HCT116 (cell line): ENCODE measurements around the gene RNF31. TPM values are rescaled to one million over a fixed set of nuclear protein-coding genes. Genes with fewer than 3 reads are reported as not detected.

Experiments
- ATAC-seq: fragments of 200-7000 bp; cut with Tn5 transposase; 2 replicates; pipeline ENCODE4 v1.9.1; 2020; ENCODE audit warnings: mild to moderate bottlenecking, moderate library complexity
- BruUV-seq: library from RNA; stranded (reverse); fragments of 400-500 nt; replicated peaks from 2 replicates; lab custom pipeline; 2021; lab: Mats Ljungman, UMichigan
- CTCF ChIA-PET: fragments of 300-600 bp; sonication (Branson Sonifier 250); formaldehyde crosslinking; loops from one replicate; lab custom pipeline; 2021; ENCODE audit warnings: antibody characterized with exemption; lab: Charles Lee
- POLR2A ChIA-PET: fragments of 300-600, 350-600 bp; sonication (Branson Sonifier 250); formaldehyde crosslinking; loops from one replicate; lab custom pipeline; 2021; ENCODE audit warnings: antibody characterized with exemption; lab: Charles Lee
- RAD21 ChIA-PET, 2 experiments: fragments of 300-600 bp; sonication (Branson Sonifier 250); formaldehyde crosslinking; loops; one replicate each; lab custom pipeline; 2023; ENCODE audit warnings: low total read pairs in 2 of 2; ENCODE audit not compliant: uncharacterized antibody in 2 of 2, unreplicated experiment in 2 of 2, low non-redundant PET in 1 of 2; lab: Charles Lee
- DNase-seq: peaks from one replicate; pipeline ENCODE4 v3.0.0-alpha.2; 2010; ENCODE audit warnings: low read depth, low spot score
- H2AFZ ChIP-seq: fragments of 200-600 bp; shearing (Covaris generic), sonication (generic); 2 replicates; pipeline ENCODE4 v1.6.1; 2017; ENCODE audit warnings: low read depth, mixed run types, mixed read lengths, antibody characterized with exemption, low read length; ENCODE audit not compliant: poor library complexity, severe bottlenecking
- H3K27ac ChIP-seq: 2 replicates; pipeline ENCODE4 v1.5.1; 2012; ENCODE audit warnings: low read depth, low read length
- H3K27me3 ChIP-seq: fragments of 200-600 bp; sonication (generic); 2 replicates; pipeline ENCODE4 v1.6.1; 2016; ENCODE audit warnings: mixed run types, low read length, mixed read lengths; ENCODE audit not compliant: insufficient read depth
- H3K36me3 ChIP-seq, 2 experiments: fragments of 200-500 bp in 1 of 2; fragments of 200-600 bp in 1 of 2; sonication (Bioruptor generic) in 1 of 2; sonication (generic) in 1 of 2; 2 replicates each; pipeline versions ENCODE4 v1.5.1 to v1.6.1; 2014 to 2016; ENCODE audit warnings: low read length in 2 of 2, inconsistent platforms in 1 of 2, mixed read lengths in 1 of 2, mixed run types in 1 of 2; ENCODE audit not compliant: insufficient read depth in 2 of 2, control insufficient read depth in 1 of 2
- H3K4me1 ChIP-seq, 2 experiments: fragments of 200-600 bp in 1 of 2; sonication (generic) in 1 of 2; 2 replicates each; pipeline versions ENCODE4 v1.5.1 to v1.6.1; 2012 to 2017; ENCODE audit warnings: low read length in 2 of 2, inconsistent platforms in 1 of 2, mild to moderate bottlenecking in 1 of 2, mixed read lengths in 1 of 2, mixed run types in 1 of 2, moderate library complexity in 1 of 2; ENCODE audit not compliant: insufficient read depth in 2 of 2, control insufficient read depth in 1 of 2
- H3K4me2 ChIP-seq: fragments of 200-600 bp; sonication (generic); 2 replicates; pipeline ENCODE4 v1.6.1; 2017; ENCODE audit warnings: mixed run types, low read length, mixed read lengths
- H3K4me3 ChIP-seq, 2 experiments: fragments of 200-600 bp in 1 of 2; sonication (generic) in 1 of 2; replicated peaks in 1 of 2; 2 replicates each; pipeline ENCODE4 v1.5.1; 2011 to 2016; ENCODE audit warnings: low read length in 2 of 2, control low read depth in 1 of 2, low read depth in 1 of 2, mild to moderate bottlenecking in 1 of 2, mixed read lengths in 1 of 2, mixed run types in 1 of 2
- H3K79me2 ChIP-seq: fragments of 200-600 bp; sonication (generic); 2 replicates; pipeline ENCODE4 v1.6.1; 2017; ENCODE audit warnings: mild to moderate bottlenecking, mixed run types, low read length, moderate library complexity, mixed read lengths; ENCODE audit not compliant: insufficient read depth
- H3K9ac ChIP-seq: fragments of 200-600 bp; sonication (generic); 2 replicates; pipeline ENCODE4 v1.6.1; 2016; ENCODE audit warnings: low read length, mixed read lengths
- H3K9me2 ChIP-seq: fragments of 200-600 bp; sonication (generic), shearing (Covaris generic); 2 replicates; pipeline ENCODE4 v1.6.1; 2017; ENCODE audit warnings: mixed run types, mild to moderate bottlenecking, moderate library complexity; ENCODE audit not compliant: insufficient read depth
- H3K9me3 ChIP-seq, 2 experiments: fragments of 200-500 bp in 1 of 2; fragments of 200-600 bp in 1 of 2; sonication (Bioruptor generic) in 1 of 2; sonication (generic) in 1 of 2; 2 replicates each; pipeline ENCODE4 v1.6.1; 2014 to 2017; ENCODE audit warnings: low read length in 2 of 2, mixed read lengths in 2 of 2, inconsistent platforms in 1 of 2, low read depth in 1 of 2, mild to moderate bottlenecking in 1 of 2, mixed run types in 1 of 2, moderate library complexity in 1 of 2; ENCODE audit not compliant: control insufficient read depth in 1 of 2, insufficient read depth in 1 of 2
- H4K20me1 ChIP-seq: fragments of 200-600 bp; sonication (generic), shearing (Covaris generic); 2 replicates; pipeline ENCODE4 v1.6.1; 2017; ENCODE audit warnings: mixed run types, mild to moderate bottlenecking, moderate library complexity; ENCODE audit not compliant: insufficient read depth
- CBX3 ChIP-seq: IDR thresholded peaks from 2 replicates; pipeline ENCODE4 v1.6.1; 2012; ENCODE audit warnings: low read depth
- CEBPB ChIP-seq: IDR thresholded peaks from 2 replicates; pipeline ENCODE4 v1.6.1; 2012; ENCODE audit warnings: low read depth
- EGR1 ChIP-seq: IDR thresholded peaks from 2 replicates; pipeline ENCODE4 v1.6.1; 2012; ENCODE audit warnings: low read depth
- EZH2phosphoT487 ChIP-seq: fragments of 200-600 bp; IDR thresholded peaks from 2 replicates; pipeline ENCODE4 v1.6.1; 2018; ENCODE audit warnings: antibody characterized with exemption, borderline replicate concordance
- FOSL1 ChIP-seq: IDR thresholded peaks from 2 replicates; pipeline ENCODE4 v1.6.1; 2012; ENCODE audit warnings: low read depth
- JUND ChIP-seq: IDR thresholded peaks from 2 replicates; pipeline ENCODE4 v1.6.1; 2012
- MAX ChIP-seq: IDR thresholded peaks from 2 replicates; pipeline ENCODE4 v1.6.1; 2012
- POLR2A ChIP-seq: IDR thresholded peaks from 2 replicates; pipeline ENCODE4 v1.7.0; 2011; ENCODE audit warnings: borderline replicate concordance; ENCODE audit not compliant: insufficient read depth, insufficient read length; ENCODE audit errors: extremely low read depth
- SIN3A ChIP-seq: IDR thresholded peaks from 2 replicates; pipeline ENCODE4 v1.6.1; 2012; ENCODE audit warnings: low read depth
- SP1 ChIP-seq: IDR thresholded peaks from 2 replicates; pipeline ENCODE4 v1.6.1; 2012; ENCODE audit warnings: low read depth
- SRF ChIP-seq: IDR thresholded peaks from 2 replicates; pipeline ENCODE4 v1.6.1; 2012; ENCODE audit warnings: low read depth
- YY1 ChIP-seq: IDR thresholded peaks from 2 replicates; pipeline ENCODE4 v1.6.1; 2011; ENCODE audit warnings: low read length, low read depth, moderate library complexity, mild to moderate bottlenecking; ENCODE audit not compliant: insufficient replicate concordance; ENCODE audit errors: extremely low read depth
- ZFX ChIP-seq: fragments of 450-650 bp; IDR thresholded peaks from 2 replicates; pipeline ENCODE4 v1.6.1; 2017
- ZNF274 ChIP-seq: fragments of 200-500 bp; sonication (Bioruptor generic); IDR thresholded peaks from 2 replicates; pipeline ENCODE4 v1.6.1; 2014; ENCODE audit warnings: mild to moderate bottlenecking, low read depth, low read length, inconsistent platforms
- intact Hi-C: fragments of 100-400 bp; cut with micrococcal nuclease; formaldehyde crosslinking; loops from 2 replicates; pipeline ENCODE4 v1.10.0; 2022
- total RNA-seq: library from RNA; stranded (reverse); gene quantifications from one replicate; pipeline ENCODE4 v1.2.1, GENCODE V29; 2021; ENCODE audit not compliant: unreplicated experiment
- TF ChIP-seq, protein P1 (sequence below): IDR thresholded peaks from 2 replicates; pipeline ENCODE4 v1.6.1; 2012; ENCODE audit warnings: low read depth
- TF ChIP-seq, protein P2 (sequence below): IDR thresholded peaks from 2 replicates; pipeline ENCODE4 v1.6.1; 2011; ENCODE audit warnings: mild to moderate bottlenecking, low read length, moderate library complexity; ENCODE audit not compliant: insufficient replicate concordance; ENCODE audit errors: extremely low read depth
- TF ChIP-seq, protein P3 (sequence below): IDR thresholded peaks from 2 replicates; pipeline ENCODE4 v1.6.1; 2012
- TF ChIP-seq, protein P4 (sequence below), 3 experiments: fragments of 200-600 bp in 1 of 3; sonication (generic) in 1 of 3; IDR thresholded peaks in 2 of 3; conservative IDR thresholded peaks in 1 of 3; 2 replicates each; pipeline ENCODE4 v1.5.1; 2012 to 2017; ENCODE audit warnings: low read depth in 2 of 3, low read length in 2 of 3, antibody characterized with exemption in 1 of 3, borderline replicate concordance in 1 of 3, control low read depth in 1 of 3, mild to moderate bottlenecking in 1 of 3, mixed read lengths in 1 of 3, mixed run types in 1 of 3, moderate library complexity in 1 of 3; ENCODE audit not compliant: insufficient read depth in 1 of 3

Gene RNF31
- total RNA-seq, 1 experiment from 2014 or later: 78.0 TPM

DNA sequence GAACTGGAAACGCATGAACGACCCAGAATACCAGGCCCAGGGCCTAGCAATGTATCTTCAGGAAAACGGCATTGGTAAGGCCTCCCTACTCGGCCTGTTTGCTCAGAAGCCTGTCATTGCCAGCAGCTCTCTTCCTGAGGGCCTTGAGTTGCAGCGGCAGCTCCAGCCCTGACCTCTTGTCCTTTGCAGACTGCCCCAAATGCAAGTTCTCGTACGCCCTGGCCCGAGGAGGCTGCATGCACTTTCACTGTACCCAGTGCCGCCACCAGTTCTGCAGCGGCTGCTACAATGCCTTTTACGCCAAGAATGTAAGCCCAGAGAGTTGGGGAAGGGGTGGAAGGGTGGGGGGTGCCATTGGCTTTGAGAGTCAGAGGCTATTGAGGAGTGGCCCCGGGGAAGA is 10.0 kb downstream of the RNF31 start:
- Histone ChIP-seq H3K4me3 (no peak overlapping the region), H3K27ac (no peak overlapping the region), H2AFZ (no peak overlapping the region), H3K9me2 (no peaks in the 10 kb centered on the region), H3K27me3 (no peaks in the 10 kb centered on the region), H3K9me3 (no peaks in the 10 kb centered on the region), H3K4me1 (peaks cover 15 to 21% of the 10 kb centered on the region in 2 experiments), H3K36me3 (peaks cover 25 to 43% of the 10 kb centered on the region in 2 experiments; a peak in 3 of 4 replicates), H3K4me2 (no peak overlapping the region), H3K9ac (no peak overlapping the region), H3K79me2 (no peaks in the 10 kb centered on the region), H4K20me1 (no peaks in the 10 kb centered on the region)
- POLR2A ChIA-PET: no interaction called here
- TF ChIP-seq, protein P1, sequence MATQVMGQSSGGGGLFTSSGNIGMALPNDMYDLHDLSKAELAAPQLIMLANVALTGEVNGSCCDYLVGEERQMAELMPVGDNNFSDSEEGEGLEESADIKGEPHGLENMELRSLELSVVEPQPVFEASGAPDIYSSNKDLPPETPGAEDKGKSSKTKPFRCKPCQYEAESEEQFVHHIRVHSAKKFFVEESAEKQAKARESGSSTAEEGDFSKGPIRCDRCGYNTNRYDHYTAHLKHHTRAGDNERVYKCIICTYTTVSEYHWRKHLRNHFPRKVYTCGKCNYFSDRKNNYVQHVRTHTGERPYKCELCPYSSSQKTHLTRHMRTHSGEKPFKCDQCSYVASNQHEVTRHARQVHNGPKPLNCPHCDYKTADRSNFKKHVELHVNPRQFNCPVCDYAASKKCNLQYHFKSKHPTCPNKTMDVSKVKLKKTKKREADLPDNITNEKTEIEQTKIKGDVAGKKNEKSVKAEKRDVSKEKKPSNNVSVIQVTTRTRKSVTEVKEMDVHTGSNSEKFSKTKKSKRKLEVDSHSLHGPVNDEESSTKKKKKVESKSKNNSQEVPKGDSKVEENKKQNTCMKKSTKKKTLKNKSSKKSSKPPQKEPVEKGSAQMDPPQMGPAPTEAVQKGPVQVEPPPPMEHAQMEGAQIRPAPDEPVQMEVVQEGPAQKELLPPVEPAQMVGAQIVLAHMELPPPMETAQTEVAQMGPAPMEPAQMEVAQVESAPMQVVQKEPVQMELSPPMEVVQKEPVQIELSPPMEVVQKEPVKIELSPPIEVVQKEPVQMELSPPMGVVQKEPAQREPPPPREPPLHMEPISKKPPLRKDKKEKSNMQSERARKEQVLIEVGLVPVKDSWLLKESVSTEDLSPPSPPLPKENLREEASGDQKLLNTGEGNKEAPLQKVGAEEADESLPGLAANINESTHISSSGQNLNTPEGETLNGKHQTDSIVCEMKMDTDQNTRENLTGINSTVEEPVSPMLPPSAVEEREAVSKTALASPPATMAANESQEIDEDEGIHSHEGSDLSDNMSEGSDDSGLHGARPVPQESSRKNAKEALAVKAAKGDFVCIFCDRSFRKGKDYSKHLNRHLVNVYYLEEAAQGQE: no peak
- TF ChIP-seq ZFX (no peak), CBX3 (no peak), JUND (no peak), SP1 (no peak), YY1 (no peak), POLR2A (no peak), CEBPB (no peak), MAX (no peak), FOSL1 (no peak), SIN3A (no peak), SRF (no peak), EGR1 (no peak), ZNF274 (no peak), EZH2phosphoT487 (no peak)
- TF ChIP-seq, protein P2, sequence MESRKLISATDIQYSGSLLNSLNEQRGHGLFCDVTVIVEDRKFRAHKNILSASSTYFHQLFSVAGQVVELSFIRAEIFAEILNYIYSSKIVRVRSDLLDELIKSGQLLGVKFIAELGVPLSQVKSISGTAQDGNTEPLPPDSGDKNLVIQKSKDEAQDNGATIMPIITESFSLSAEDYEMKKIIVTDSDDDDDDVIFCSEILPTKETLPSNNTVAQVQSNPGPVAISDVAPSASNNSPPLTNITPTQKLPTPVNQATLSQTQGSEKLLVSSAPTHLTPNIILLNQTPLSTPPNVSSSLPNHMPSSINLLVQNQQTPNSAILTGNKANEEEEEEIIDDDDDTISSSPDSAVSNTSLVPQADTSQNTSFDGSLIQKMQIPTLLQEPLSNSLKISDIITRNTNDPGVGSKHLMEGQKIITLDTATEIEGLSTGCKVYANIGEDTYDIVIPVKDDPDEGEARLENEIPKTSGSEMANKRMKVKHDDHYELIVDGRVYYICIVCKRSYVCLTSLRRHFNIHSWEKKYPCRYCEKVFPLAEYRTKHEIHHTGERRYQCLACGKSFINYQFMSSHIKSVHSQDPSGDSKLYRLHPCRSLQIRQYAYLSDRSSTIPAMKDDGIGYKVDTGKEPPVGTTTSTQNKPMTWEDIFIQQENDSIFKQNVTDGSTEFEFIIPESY: no peak
- TF ChIP-seq, protein P3, sequence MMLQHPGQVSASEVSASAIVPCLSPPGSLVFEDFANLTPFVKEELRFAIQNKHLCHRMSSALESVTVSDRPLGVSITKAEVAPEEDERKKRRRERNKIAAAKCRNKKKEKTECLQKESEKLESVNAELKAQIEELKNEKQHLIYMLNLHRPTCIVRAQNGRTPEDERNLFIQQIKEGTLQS: no peak
- TF ChIP-seq, protein P4, sequence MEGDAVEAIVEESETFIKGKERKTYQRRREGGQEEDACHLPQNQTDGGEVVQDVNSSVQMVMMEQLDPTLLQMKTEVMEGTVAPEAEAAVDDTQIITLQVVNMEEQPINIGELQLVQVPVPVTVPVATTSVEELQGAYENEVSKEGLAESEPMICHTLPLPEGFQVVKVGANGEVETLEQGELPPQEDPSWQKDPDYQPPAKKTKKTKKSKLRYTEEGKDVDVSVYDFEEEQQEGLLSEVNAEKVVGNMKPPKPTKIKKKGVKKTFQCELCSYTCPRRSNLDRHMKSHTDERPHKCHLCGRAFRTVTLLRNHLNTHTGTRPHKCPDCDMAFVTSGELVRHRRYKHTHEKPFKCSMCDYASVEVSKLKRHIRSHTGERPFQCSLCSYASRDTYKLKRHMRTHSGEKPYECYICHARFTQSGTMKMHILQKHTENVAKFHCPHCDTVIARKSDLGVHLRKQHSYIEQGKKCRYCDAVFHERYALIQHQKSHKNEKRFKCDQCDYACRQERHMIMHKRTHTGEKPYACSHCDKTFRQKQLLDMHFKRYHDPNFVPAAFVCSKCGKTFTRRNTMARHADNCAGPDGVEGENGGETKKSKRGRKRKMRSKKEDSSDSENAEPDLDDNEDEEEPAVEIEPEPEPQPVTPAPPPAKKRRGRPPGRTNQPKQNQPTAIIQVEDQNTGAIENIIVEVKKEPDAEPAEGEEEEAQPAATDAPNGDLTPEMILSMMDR (IDR thresholded peaks at IDR 0.05 in 2 of 3, conservative IDR thresholded peaks at IDR 0.05 in 1 of 3; ENCODE audit: borderline replicate concordance in 1 of 3, insufficient read depth in 1 of 3, low read depth in 2 of 3, low read length in 2 of 3): no peak
- RAD21 ChIA-PET: no interaction called here
- intact Hi-C loops: no loop called here
- no TSS peak for BruUV-seq
- no peak for ATAC-seq
- CTCF ChIA-PET: no interaction called here
- no peak for DNase-seq
